ENCODE data around the gene HDAC7.
A peak's percentile ranks its signal among the peaks of the same experiment; 100 is the strongest.

Gene HDAC7

DNA sequence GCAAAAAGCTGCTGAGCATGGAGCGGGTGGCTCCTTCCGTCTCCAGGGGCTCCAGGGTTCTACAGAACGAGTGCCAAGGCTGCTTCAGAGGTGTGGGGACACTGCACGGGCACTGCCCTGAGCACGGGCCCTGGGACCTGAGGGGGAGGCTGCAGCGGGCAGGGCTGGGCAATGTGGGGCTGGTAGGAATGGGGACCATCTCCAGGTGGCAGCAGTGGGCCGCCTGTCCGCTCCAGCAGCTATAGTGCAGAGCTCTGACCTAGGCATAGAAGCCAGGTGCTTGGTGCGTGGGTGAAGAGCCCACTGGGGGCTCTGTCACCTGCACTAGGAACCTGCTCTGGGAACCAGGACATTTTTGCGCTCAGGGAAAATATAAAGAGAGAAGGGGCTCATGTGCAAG is 22.3 kb downstream of the HDAC7 start:
- TF ChIP-seq, protein P1, sequence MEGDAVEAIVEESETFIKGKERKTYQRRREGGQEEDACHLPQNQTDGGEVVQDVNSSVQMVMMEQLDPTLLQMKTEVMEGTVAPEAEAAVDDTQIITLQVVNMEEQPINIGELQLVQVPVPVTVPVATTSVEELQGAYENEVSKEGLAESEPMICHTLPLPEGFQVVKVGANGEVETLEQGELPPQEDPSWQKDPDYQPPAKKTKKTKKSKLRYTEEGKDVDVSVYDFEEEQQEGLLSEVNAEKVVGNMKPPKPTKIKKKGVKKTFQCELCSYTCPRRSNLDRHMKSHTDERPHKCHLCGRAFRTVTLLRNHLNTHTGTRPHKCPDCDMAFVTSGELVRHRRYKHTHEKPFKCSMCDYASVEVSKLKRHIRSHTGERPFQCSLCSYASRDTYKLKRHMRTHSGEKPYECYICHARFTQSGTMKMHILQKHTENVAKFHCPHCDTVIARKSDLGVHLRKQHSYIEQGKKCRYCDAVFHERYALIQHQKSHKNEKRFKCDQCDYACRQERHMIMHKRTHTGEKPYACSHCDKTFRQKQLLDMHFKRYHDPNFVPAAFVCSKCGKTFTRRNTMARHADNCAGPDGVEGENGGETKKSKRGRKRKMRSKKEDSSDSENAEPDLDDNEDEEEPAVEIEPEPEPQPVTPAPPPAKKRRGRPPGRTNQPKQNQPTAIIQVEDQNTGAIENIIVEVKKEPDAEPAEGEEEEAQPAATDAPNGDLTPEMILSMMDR (IDR thresholded peaks at IDR 0.05; ENCODE audit: extremely low read depth, insufficient read depth, missing control alignments): peak; percentile 54
- in situ Hi-C loops (cut with MboI; ENCODE audit: low pct_unique_long_range_greater_than_20kb, low sequenced_read_pairs, unreplicated experiment): no loop called here
- peak; percentile 78 for DNase-seq (ENCODE audit: low spot score)

DNA sequence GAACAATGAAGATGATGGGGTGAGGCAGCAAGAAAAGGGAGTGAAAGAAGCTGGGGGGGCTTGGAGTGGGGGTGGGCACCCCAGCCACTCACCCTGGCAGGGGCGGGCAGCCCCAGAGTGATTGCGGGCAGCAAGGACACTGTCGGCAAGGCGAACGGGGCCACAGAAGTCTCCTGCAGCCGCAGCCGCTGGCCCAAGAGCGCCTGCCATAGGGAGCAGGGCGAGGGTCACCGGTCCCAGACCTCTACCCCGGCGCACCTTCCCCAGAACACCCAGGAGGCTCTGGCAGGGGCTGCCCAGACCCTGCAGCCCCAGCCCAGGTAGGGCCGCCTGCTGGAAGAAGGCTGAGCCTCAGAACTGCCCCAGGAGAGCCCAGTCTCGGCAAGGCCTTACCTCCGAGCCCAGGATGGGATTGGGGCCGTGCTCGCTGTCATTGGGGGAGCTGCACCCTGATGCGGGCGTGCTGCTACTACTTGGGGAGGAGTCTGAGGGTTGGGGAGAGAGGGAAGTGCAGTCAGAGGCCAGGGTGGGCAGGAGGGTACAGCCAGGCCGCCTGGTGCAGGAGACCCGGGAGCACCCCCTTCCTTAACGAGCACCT is 23.8 kb downstream of the HDAC7 start:
- no peak for DNase-seq (ENCODE audit: low spot score)
- TF ChIP-seq, protein P1 (IDR thresholded peaks at IDR 0.05; ENCODE audit: extremely low read depth, insufficient read depth, missing control alignments): no peak

DNA sequence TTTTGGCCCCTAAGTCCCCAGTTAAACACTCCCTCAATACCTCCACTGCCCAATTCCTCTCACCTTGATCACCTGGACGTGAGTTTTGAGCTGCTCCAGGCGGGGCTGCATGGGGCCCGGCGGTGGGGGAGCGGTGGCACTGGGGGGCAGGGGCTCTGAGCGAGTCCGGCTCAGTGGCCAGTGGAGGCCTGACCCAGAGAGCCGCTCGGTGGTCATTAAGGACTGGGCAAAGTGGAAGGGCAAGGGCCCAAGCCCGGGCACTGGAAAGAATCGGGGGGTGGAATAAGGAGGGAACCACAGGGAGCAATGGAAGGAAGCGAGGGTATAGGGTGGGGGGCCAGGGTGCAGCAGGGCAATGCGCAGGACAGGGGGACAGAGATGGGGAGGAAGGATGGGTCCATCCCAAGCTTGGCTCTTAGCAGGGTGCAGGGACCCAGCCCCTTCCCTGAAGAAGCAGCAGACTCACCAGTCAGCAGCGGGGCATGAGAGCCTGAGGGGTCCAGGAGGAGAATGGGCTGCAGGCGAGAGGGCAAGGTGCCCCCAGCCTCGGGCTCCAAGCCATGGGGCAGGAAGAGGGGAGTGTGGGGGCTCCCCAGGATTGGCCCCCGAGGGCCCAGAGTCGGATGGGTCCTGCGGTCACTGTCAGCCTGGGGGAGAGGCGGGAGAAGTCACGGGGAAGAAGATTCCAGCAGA is 24.4 kb downstream of the HDAC7 start:
- TF ChIP-seq, protein P1 (IDR thresholded peaks at IDR 0.05; ENCODE audit: extremely low read depth, insufficient read depth, missing control alignments): no peak
- no peak for DNase-seq (ENCODE audit: low spot score)
- in situ Hi-C loops (cut with MboI; ENCODE audit: low pct_unique_long_range_greater_than_20kb, low sequenced_read_pairs, unreplicated experiment): no loop called here

More for the DNA sequence above, 23.8 kb downstream of the HDAC7 start:
- in situ Hi-C loops (cut with MboI; ENCODE audit: low pct_unique_long_range_greater_than_20kb, low sequenced_read_pairs, unreplicated experiment): no loop called here

DNA sequence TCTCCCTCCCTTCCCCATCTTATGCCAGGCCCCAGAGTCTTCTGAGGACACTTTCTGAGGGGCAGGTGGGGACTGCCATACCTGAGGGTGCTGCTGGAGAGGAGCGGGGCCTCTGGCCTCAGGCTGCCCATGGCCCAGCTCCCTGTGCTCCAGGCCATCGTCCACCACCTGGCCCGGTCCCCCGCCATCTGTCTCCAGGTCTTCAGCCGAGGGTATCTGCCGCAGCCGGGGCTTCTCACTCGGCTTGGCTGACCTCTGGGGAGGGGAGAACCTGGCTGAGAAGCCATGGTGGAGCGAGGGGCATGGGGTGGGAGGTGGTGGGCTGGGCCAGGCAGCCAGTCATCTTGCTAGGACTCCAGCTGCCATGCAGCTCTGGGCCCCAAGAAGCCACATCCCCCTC is 25.0 kb downstream of the HDAC7 start:
- TF ChIP-seq, protein P1 (IDR thresholded peaks at IDR 0.05; ENCODE audit: extremely low read depth, insufficient read depth, missing control alignments): no peak
- in situ Hi-C loops (cut with MboI; ENCODE audit: low pct_unique_long_range_greater_than_20kb, low sequenced_read_pairs, unreplicated experiment): no loop called here
- DNase-seq (ENCODE audit: low spot score): no peak

DNA sequence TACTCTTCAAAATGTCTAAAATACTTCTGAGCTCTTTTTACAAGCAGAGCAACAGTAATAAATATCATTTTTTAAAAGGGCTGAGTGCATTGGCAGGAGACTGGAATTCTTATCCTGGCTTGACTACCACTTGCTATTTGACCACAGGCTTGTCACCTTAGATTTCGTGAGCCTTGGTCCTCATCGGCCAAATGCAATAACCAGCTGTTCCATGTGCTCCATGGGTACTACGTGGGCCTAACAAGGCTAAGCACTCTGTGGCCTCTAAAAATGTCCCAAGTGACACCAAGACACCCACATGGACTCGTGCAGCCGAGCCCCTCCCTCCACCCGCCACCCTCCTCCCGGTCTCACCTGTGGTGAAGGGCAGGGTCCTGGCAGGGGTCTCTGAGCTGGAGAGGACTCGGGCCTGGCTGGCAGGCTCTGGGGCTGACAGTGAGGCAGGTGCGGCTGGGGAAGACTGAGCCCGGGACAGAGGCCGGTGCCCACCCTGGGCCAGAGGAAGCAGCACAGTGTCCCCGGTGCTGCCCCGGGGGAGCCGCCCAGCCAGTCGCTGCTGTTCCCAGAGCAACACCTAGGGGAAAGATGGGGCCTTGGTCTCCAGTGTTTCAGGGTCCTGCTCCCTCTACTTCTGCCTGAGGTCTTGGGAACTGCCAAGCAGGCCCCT is 26.6 kb downstream of the HDAC7 start:
- TF ChIP-seq, protein P1 (IDR thresholded peaks at IDR 0.05; ENCODE audit: extremely low read depth, insufficient read depth, missing control alignments): no peak
- no peak for DNase-seq (ENCODE audit: low spot score)
- in situ Hi-C loops (cut with MboI; ENCODE audit: low pct_unique_long_range_greater_than_20kb, low sequenced_read_pairs, unreplicated experiment): no loop called here

DNA sequence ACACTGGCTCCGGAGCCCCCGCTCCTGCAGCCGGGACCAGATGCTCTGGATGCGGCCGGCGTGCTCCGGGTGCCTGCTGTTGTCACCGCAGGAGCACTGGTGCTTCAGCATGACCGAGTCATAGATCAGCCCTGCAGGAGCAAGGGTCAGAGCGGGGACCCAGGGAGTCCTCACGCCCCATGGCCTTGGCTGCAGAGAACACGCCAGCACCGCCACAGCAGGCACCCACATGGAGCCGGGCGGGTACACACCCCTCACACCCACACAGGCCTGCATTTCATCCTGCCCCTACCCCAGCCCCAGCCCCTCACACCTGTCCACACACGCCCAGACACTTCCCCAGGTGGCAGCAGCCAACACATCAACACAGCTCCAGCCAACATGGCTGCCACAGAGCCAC is 27.8 kb downstream of the HDAC7 start:
- in situ Hi-C loops (cut with MboI; ENCODE audit: low pct_unique_long_range_greater_than_20kb, low sequenced_read_pairs, unreplicated experiment): no loop called here
- TF ChIP-seq, protein P1 (IDR thresholded peaks at IDR 0.05; ENCODE audit: extremely low read depth, insufficient read depth, missing control alignments): no peak
- DNase-seq (ENCODE audit: low spot score): no peak
